Upper lobe of right lung (tissue), 1 donor: ENCODE measurements around the gene CORT. TPM values are rescaled to one million over a fixed set of nuclear protein-coding genes. Genes with fewer than 3 reads are reported as not detected.
"Not testable (repeated sequence)": the region's sequence is repeated elsewhere in the genome, so short reads cannot be mapped to it uniquely, and the experiment has no call there.

ENCODE experiments used
- ATAC-seq: fragments of 200-7000 bp; cut with Tn5 transposase; one replicate; pipeline ENCODE4 v1.9.1; 2020; ENCODE audit warnings: mild to moderate bottlenecking, moderate library complexity
- DNase-seq: peaks from one replicate; pipeline ENCODE4 v3.0.0-alpha.2; 2020
- H3K27ac ChIP-seq: fragments of 200-600 bp; one replicate; pipeline ENCODE4 v1.8.0; 2022
- H3K27me3 ChIP-seq: fragments of 200-600 bp; one replicate; pipeline ENCODE4 v1.8.0; 2022; ENCODE audit warnings: mild to moderate bottlenecking
- H3K36me3 ChIP-seq: fragments of 200-600 bp; one replicate; pipeline ENCODE4 v1.8.0; 2022
- H3K4me1 ChIP-seq: fragments of 200-600 bp; one replicate; pipeline ENCODE4 v1.8.0; 2022
- H3K4me3 ChIP-seq: fragments of 200-600 bp; one replicate; pipeline ENCODE4 v1.8.0; 2022; ENCODE audit warnings: mild to moderate bottlenecking
- H3K9me3 ChIP-seq: fragments of 200-600 bp; one replicate; pipeline ENCODE4 v1.8.0; 2022
- intact Hi-C: fragments of 100-400 bp; cut with DNase I; formaldehyde crosslinking; loops from one replicate; pipeline ENCODE4 v1.11.0; 2022
- total RNA-seq: library from RNA; stranded (reverse); fragmentation: NEBNext Ultra II Directional; extraction: Animal tissue kit (Norgen Biotek cat#: 25700); gene quantifications from one replicate; pipeline ENCODE4 v1.2.1, GENCODE V29; 2021
- TF ChIP-seq, protein P1 (sequence below): fragments of 200-600 bp; IDR thresholded peaks from one replicate; pipeline ENCODE4 v1.8.0; 2022; ENCODE audit warnings: antibody characterized with exemption
- donor health status: DM: no; HTN: yes; CAD: no; lungs with severe emphysema.

Gene CORT
- total RNA-seq, 1 donor from 2014 or later = not detected

DNA sequence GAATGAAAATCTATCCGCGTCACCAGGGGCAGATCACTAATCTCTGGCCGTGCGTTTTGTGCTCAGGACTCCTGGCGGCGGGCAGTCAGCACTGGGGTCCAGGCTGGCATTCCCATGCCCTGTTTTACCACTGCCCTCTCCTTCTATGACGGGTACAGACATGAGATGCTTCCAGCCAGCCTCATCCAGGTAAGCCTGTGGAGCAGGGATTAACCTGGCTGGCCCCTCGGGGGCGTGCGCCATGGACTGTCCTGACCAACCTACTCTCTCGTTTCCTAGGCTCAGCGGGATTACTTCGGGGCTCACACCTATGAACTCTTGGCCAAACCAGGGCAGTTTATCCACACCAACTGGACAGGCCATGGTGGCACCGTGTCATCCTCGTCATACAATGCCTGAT, 30.5 kb upstream of the CORT start:
- H3K27me3 ChIP-seq = no peaks in the 10 kb centered on the region
- H3K4me1 ChIP-seq = no peaks in the 10 kb centered on the region
- no peak overlapping the region for H3K4me3 ChIP-seq
- TF ChIP-seq, protein P1, sequence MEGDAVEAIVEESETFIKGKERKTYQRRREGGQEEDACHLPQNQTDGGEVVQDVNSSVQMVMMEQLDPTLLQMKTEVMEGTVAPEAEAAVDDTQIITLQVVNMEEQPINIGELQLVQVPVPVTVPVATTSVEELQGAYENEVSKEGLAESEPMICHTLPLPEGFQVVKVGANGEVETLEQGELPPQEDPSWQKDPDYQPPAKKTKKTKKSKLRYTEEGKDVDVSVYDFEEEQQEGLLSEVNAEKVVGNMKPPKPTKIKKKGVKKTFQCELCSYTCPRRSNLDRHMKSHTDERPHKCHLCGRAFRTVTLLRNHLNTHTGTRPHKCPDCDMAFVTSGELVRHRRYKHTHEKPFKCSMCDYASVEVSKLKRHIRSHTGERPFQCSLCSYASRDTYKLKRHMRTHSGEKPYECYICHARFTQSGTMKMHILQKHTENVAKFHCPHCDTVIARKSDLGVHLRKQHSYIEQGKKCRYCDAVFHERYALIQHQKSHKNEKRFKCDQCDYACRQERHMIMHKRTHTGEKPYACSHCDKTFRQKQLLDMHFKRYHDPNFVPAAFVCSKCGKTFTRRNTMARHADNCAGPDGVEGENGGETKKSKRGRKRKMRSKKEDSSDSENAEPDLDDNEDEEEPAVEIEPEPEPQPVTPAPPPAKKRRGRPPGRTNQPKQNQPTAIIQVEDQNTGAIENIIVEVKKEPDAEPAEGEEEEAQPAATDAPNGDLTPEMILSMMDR = no peak
- H3K9me3 ChIP-seq = no peaks in the 10 kb centered on the region
- DNase-seq = no peak
- intact Hi-C loops = no loop called here
- ATAC-seq = no peak
- H3K27ac ChIP-seq = no peak overlapping the region
- peaks cover 66% of the 10 kb centered on the region for H3K36me3 ChIP-seq

DNA sequence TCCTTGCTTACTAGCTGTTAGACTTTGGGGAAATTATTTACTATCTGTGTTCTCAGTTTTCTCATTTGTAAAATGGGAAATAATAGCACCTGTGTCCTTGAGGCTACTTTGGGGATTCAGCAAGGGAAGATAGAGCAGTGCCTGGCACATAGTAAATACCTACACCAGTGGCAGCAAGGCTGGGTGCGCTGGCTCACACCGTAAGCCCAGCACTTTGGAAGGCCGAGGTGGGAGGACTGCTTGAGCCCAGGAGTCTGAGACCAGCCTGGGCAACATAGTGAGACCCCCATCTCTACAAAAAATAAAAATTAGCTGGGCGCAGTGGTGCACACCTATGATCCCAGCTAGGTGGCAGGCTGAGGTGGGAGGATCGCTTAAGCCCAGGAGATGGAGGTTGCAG, 28.2 kb upstream of the CORT start:
- Histone ChIP-seq H3K27me3 (no peaks in the 10 kb centered on the region), H3K4me3 (no peak overlapping the region), H3K27ac (no peak overlapping the region), H3K36me3 (peaks cover 49% of the 10 kb centered on the region), H3K9me3 (no peaks in the 10 kb centered on the region), H3K4me1 (no peaks in the 10 kb centered on the region)
- TF ChIP-seq, protein P1 = no peak
- ATAC-seq (no peak), DNase-seq (no peak)
- intact Hi-C loops = loop anchor here (10.0 kb wide), 1 partner anchor 47 kb away; no protein-coding TSS in a partner anchor

DNA sequence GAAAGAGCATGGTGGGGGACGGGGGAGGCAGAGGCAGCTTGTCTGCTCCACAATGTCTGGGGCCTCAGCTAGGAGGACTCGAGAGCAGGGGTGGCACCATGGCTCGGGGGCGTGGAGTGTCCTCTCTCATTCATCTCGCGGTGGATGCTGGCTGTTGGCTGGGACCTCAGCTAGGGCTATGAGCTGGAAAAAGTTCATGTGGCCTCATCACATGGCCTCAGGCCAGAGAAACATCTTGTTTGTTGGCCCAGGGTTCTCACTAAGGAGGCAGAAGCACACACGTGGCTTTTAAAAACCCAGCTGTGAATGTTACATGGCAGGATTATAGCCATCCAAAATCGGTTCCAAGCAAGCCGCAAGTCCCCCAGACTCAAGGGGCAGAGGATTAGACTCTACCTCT, 25.8 kb upstream of the CORT start:
- Histone ChIP-seq H3K4me3 (no peak overlapping the region), H3K9me3 (no peaks in the 10 kb centered on the region), H3K27me3 (no peaks in the 10 kb centered on the region), H3K36me3 (peaks cover 27% of the 10 kb centered on the region), H3K27ac (no peak overlapping the region), H3K4me1 (no peaks in the 10 kb centered on the region)
- no peak for ATAC-seq
- no peak for DNase-seq
- TF ChIP-seq, protein P1 = no peak
- intact Hi-C loops = loop anchor here (10.0 kb wide), 1 partner anchor 49 kb away; no protein-coding TSS in a partner anchor

DNA sequence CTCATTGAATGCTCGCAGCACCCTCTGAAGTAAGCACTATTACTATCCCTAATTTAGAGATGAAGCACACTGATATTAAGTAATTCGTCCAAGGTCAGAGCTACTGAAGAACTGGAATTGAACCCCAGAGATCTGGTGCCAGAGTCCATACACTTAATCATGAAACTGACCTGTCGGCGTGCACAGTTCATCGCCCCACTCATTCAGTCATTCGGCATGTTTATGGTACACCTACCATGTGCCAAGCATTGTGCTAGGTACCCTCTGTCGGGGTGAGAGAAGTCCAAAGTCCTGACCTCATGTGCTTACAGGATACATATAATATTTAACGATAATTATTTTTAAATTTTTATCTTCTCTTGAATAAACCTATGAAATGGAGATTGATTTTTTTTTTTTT, 25.2 kb upstream of the CORT start:
- Histone ChIP-seq H3K36me3 (peaks cover 21% of the 10 kb centered on the region), H3K27me3 (no peaks in the 10 kb centered on the region), H3K9me3 (no peaks in the 10 kb centered on the region), H3K4me1 (peaks cover 2% of the 10 kb centered on the region), H3K4me3 (no peak overlapping the region), H3K27ac (no peak overlapping the region)
- DNase-seq (no peak), ATAC-seq (no peak)
- TF ChIP-seq, protein P1 = no peak
- intact Hi-C loops = loop anchor here (10.0 kb wide), 1 partner anchor 50 kb away; no protein-coding TSS in a partner anchor

DNA sequence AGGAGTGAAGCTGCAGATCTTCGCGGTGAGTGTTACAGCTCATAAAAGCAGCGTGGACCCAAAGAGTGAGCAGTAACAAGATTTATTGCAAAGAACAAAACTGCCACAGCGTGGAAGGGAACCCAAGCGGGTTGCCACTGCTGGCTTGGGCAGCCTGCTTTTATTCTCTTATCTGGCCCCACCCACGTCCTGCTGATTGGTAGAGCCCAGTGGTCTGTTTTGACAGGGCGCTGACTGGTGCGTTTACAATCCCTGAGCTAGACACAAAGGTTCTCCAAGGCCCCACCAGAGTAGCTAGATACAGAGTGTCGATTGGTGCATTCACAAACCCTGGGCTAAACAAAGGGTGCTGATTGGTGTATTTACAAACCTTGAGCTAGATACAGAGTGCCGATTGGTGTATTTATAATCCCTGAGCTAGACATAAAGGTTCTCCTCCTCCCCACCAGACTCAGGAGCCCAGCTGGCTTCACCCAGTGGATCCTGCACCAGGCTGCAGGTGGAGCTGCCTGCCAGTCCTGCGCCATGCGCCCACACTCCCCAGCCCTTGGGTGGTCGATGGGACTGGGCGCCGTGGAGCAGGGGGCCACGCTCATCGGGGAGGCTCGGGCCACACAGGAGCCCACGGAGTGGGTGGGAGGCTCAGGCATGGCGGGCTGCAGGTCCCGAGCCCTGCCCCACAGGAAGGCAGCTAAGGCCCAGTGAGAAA, 23.9 kb upstream of the CORT start:
- not testable (repeated sequence) for H3K27me3 ChIP-seq, H3K4me1 ChIP-seq, DNase-seq, H3K4me3 ChIP-seq, ATAC-seq, H3K9me3 ChIP-seq, H3K27ac ChIP-seq, H3K36me3 ChIP-seq
- intact Hi-C loops = loop anchor here (10.0 kb wide), 1 partner anchor 51 kb away; no protein-coding TSS in a partner anchor

DNA sequence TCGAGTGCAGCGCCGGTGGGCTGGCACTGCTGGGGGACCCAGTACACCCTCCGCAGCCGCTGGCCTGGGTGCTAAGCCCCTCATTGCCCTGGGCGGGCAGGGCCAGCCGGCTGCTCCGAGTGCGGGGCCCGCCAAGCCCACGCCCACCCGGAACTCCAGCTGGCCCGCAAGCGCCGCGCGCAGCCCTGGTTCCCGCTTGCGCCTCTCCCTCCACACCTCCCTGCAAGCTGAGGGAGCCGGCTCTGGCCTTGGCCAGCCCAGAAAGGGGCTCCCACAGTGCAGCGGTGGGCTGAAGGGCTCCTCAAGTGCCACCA, 23.3 kb upstream of the CORT start:
- H3K9me3 ChIP-seq, H3K27ac ChIP-seq, H3K4me3 ChIP-seq, H3K27me3 ChIP-seq, H3K36me3 ChIP-seq, ATAC-seq, DNase-seq: not testable (repeated sequence)
- intact Hi-C loops = loop anchor here (10.0 kb wide), 1 partner anchor 52 kb away; no protein-coding TSS in a partner anchor
- H3K4me1 ChIP-seq = peaks cover 12% of the 10 kb centered on the region
